Measurements from ENCODE around the gene RNF10.
"Not testable (repeated sequence)": the region's sequence is repeated elsewhere in the genome, so short reads cannot be mapped to it uniquely, and the experiment has no call there.

The RNF10 gene

DNA sequence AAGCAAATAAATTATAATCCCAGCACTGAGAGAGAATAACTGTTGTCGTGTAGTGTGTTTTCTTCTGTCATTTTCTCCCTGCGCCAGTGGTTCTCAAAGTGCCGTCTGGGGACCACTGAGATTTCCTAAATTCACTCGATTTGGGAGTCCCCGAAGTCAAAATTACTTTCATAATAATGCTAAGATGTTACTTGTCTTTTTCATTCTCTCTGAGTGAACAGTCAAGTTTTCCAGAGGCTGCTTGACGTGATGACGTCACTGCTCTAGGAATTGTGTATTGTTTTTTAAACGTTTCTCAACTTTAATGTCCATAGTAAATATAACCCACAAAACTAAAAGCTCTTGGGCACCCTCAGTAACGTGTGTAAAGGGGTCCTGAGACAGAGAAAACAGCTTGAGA is 47.8 kb downstream of the RNF10 start:
- no peak for DNase-seq

DNA sequence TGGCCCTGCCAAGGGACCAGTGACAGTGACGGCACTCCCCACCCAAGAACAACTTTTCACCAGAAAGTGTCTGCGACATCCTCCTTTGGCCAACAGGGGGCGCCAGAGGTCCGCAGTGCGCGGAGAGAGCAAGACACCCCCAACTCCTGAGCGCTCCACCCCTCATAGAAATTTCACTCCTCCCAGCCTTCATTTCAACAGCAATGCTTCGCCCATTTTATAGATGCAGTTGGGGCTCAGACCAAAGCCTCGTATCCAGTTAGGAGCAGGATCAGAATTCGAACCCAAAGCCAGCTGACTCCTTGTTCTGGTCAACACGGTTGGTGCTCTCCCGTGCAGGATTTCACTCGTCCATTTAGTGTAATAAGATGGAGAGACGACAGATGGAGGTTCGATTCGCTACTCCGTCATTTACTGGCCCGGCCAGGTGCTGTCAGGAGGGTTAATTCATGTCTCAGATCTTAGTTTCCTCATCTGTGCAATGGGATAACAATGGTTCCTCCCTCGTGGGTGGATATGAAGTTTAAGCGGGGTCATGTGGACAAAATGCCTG is 49.4 kb downstream of the RNF10 start:
- peak; percentile 87 for DNase-seq

DNA sequence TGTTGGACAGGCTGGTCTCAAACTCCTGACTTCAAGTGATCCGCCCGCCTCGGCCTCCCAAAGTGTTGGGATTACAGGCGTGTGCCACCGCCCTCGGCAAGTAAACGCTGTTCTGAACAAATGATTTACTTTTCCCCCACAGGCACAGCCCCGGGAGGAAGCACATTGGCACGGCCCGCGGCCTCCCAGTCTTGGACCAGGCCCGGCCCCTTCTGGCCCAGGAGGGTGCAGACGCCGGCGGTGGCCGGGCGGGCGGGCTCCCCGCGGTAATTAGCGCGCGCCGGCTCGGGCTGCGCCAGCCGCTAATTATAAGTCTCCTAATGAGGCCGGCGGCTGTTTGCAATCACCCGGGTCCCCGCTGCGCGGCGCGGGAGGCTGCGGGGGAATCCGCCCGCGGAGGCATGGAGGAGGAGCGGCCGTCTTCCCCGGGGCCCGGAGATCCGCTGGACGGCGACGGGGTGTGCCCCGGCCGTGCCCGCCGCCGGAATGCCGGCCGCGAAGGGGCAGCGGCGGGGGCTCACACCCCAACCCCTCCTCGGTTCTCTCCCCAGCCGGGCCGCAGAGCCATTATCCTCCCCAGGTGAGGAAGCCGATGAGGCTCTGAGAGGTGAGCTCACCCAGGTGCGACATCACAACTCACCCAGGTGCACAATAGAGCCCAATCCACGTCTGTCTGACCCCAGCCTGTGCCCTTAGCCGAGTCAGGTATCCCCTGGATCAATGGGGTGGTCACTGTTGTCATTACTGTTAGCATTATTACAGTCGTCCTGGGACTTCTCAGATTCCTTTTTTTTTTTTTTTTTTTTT is 50.4 kb downstream of the RNF10 start:
- DNase-seq: peak; percentile 66

DNA sequence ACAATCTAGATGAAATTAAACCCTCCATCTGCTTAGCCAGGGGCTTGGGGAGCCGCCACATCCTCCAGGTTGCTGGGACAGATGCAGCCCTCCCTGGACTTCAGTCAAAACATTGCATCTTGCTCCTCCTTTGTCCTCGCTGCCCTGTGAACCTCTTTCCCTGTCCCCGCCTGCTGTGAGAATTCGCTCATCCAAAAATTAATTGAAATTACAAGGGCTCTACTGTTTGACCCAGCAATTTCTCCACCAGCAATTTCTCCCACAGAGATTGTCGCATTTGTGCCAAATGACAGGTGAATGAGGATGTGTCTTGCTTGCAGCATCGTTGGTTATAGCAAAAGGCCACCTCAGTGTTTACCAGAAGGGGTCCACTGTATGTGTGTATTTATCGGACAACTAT is 52.0 kb downstream of the RNF10 start:
- no peak for DNase-seq

DNA sequence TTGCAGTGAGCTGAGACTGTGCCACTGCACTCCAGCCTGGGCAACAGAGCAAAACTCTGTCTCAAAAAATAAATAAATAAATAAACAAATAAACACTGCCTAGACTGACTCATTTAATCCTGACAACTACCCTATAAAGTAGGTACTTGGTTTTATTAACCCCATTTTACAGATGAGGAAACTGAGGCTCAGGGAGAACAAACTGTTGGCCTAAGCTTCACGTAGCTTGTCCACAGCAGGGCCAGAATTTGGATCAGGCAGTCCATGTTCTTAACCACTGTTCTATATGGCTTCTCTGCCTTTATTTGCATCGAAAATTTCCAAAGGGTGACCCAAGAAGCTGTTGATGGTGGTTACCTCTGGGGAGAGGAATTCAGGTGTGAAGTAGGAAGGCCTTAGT is 52.7 kb downstream of the RNF10 start:
- DNase-seq: no peak

- no peak for DNase-seq
These were observed 54.2 kb downstream of the RNF10 start for GRCh38 chr12:120588371-120588770.

DNA sequence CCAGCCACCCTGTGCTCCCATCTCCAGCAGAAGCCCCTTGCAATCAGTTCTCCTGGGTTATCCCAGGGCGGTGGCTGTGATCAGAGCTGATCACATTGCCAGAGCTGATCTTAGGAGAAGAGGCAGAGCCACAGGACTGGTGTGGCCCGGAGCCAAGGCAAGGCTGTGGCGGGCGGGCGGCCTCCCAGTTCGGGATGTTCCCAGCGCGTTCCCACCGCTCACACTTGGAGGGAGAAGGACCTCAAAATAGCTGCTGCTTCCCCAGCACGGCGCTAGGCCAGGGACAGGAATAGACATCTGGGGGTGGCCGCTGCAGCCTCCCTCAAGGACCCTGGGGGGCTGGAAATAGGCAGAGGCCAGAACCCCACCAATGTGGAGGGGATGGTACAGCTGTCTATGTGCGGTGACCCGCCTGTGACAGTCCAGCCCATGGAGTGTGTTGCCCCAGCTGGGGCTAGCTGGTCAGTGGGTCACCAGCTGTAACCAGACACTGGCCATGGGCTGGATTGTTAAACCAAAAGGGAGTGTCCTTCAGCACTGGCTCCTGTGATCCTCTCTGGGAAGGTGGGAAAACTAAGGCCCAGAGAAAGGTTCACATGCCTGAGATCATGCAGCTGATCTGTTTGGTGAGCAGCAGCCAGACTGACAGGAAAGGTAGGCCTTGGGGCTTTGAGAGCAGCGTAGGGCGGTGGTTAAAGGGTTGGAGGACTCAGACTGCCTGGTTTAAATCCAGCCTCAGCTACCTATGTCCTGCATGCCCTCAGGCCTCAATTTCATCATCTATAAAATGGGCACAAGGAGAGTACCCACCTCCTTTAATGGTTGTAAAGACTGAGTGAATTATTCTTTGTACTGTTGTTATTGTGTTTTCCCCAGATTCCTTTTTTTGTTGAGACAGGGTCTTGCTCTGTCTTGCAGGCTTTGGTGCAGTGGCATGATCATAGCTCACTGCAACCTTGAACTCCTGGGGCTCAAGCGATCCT is 55.1 kb downstream of the RNF10 start:
- DNase-seq: no peak

GRCh38 chr12:120590741-120591407 is 56.7 kb downstream of the RNF10 start:
- DNase-seq: no peak

DNA sequence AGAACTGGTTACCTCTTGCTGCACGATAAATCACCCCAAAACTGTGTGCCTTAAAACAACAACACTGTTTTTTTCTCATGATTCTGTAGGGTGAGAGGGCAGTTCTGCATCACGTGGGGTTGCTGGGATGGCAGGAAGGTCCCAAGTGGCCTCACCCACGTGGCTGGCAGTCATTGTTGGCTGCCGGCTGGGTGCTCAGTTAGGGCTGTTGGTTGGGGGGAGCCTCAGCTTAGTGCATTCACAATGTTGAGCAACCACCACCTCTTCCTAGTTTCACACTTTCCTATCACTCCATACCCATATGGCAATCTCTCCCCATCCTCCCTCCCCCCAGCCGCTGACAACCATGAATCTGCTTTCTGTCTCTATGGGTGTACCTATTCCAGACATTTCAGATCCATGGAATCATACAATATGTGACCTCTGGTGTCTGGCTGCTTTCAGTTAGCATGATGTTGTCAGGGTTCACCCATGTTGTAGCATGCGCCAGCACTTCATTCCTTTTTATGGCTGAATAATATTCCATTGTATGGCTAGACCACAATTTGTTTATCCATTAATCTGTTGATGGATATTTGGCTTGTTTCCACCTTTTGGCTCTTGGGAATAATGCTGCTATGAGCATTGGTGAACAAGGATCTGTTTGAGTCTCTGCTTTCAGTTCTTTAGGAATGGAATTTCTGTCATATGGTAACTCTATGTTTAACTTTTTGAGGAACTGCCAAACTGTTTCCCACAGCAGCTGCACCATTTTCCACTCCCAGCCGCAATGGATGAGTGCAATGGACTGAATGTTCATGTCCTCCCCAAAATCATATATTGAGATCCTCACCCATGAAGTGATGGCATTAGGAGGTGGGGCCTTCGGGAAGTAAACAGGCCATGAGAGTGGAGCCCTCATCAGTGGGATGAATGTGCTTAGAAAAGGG is 58.2 kb downstream of the RNF10 start:
- DNase-seq: no peak

DNA sequence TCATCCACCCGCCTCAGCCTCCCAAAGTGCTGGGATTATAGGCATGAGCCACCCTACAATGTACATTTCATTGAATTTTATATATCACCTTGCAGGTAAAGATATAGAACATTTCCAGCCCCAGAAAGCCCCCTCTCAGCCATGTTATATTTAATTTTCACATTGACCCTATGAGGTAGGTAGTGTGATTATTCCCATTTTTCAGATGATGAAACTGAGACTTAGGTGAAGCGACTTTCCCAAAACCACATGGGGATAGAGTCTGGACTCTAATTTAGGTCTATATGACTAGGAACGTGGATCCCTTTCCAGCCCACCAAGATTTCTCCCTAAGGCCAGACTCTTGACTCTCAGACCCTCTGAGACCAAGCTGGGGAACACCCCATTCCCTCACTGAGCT is 62.7 kb downstream of the RNF10 start:
- no peak for DNase-seq

DNA sequence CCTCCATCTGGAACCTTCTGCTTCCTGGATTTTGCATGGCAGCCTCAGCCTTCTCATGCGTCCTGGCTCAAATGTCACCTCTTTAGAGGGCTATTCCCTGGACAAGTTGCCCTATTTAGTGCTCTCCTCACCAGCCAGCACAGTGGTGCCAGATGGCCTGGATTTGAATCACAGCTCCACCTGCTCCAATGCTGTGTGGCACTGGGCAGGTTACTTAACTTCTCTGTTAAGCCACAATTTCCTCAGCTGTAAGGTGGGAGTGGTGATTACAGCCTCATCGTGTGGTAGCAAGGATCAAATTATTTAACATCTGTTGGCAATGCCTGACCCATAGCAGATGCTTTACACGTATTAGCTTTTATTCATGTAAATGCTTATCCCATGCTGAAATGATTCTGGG is 63.7 kb downstream of the RNF10 start:
- no peak for DNase-seq

- DNase-seq: no peak
These were observed 64.7 kb downstream of the RNF10 start for GRCh38 chr12:120598674-120599463.

- no peak for DNase-seq
These were observed 65.8 kb downstream of the RNF10 start for GRCh38 chr12:120599672-120600552.

DNA sequence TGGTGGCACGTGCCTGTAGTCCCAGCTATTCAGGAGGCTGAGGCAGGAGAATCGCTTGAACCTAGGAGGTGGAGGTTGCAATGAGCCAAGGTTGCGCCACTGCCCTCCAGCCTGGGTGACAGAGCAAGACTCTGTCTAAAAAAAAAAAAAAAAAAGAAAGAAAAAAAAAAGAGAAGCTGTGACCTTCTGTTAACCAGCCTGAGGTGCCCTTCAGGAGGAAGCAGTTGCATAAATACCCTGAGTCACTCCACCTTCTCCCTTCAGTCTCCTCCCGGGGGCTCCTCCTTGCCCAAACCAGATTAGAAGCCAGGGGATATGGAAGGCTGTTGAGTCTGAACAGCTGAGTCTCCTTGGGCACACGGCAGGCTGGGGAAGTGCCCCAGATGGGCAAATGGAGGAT is 68.3 kb downstream of the RNF10 start:
- DNase-seq: not testable (repeated sequence)

- no peak for DNase-seq
These were observed 76.4 kb downstream of the RNF10 start for GRCh38 chr12:120610560-120610959.

- DNase-seq: not testable (repeated sequence)
These were observed 77.4 kb downstream of the RNF10 start for GRCh38 chr12:120611534-120611933.

DNA sequence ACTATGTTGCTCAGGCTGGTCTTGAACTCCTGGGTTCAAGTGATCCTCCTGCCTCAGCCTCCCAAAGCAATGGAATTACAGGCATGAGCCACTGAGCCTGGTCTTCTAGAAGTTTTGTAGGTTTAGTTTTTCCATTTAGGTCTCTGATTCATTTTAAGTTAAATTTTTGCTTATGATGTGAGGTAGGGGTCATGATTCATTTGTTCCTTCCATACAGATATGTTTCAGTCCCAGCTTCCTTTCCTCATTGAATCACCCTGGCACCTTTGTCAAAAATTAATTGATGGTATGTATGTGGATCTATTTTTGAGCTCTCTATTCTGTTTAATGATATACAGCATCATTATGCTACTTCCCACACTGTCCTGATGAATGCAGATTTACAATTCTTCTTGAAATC is 80.7 kb downstream of the RNF10 start:
- DNase-seq: no peak

- not testable (repeated sequence) for DNase-seq
These were observed 83.0 kb downstream of the RNF10 start for GRCh38 chr12:120617193-120617592.

- DNase-seq: not testable (repeated sequence)
These were observed 83.6 kb downstream of the RNF10 start for GRCh38 chr12:120617767-120618166.
